HG03565 (cell line): ENCODE data around the gene CENPP.

Source experiments
- ATAC-seq: cut with Tn5 transposase; IDR thresholded peaks from one replicate; pipeline ENCODE4 v1.9.1; 2021; ENCODE audit warnings: mild to moderate bottlenecking, moderate library complexity; ENCODE audit not compliant: unreplicated experiment

Gene CENPP

DNA sequence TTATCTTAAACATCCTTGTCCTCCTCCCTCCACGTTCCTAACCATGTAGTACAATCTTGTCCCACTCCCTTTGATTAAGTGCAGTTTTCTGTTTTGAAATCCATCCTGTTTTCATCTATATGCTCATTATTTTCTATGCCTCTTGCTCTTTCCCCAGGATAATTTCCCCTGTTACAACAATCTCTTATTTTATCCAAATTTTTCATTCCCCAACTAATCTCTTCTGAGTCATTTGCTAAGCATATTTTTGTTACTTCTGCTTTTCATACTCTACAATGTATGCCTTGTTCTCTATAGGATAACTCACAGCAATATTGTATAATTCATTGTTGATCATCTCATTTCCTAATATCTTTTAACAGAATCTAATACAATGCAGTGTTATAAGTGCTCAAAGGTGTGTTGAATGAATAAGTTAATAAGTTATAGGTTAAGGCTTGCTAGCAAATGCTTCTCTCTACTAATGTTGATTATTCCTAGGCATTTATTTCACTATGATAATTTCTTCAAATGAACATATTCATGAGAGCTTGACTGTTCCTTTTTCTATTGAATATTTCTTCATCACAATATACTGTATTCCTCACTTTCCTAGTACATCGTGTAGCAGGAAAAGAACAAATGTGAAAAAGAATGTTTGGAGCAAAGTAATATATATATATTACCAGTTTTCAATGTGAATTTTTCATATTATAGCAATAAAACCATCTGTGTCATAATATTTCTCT, 97.0 kb downstream of the CENPP start:
- ATAC-seq = no peak

GRCh38 chr9:92423612-92424011, 97.9 kb downstream of the CENPP start:
- no peak for ATAC-seq

DNA sequence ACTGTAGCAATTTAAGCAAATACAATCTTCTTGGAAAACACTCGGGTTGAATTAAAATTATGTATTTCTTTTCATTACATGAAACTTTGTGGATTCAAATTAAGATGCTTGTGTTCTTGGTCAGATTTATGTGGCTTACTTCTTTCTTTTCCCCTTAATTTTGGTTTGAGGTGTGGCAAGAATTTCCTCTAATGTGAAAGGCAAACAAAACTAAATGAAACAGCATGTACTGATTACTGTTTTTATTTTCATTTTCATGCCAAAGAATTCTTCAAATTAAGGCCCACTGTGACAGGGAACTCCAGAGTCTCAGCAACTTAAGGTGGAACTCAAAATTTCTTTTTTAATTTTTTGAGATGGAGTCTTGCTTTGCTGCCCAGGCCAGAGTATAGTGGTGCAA, 98.6 kb downstream of the CENPP start, which contains the start of gene OMD:
Gene OMD, minus strand, starts transcription at position 132 of the 400 bp plus-strand sequence. CDS start 6,913 bp downstream, outside the sequence.
- no peak for ATAC-seq

- ATAC-seq = no peak
Measured at GRCh38 chr9:92425474-92425873, 99.7 kb downstream of the CENPP start.

DNA sequence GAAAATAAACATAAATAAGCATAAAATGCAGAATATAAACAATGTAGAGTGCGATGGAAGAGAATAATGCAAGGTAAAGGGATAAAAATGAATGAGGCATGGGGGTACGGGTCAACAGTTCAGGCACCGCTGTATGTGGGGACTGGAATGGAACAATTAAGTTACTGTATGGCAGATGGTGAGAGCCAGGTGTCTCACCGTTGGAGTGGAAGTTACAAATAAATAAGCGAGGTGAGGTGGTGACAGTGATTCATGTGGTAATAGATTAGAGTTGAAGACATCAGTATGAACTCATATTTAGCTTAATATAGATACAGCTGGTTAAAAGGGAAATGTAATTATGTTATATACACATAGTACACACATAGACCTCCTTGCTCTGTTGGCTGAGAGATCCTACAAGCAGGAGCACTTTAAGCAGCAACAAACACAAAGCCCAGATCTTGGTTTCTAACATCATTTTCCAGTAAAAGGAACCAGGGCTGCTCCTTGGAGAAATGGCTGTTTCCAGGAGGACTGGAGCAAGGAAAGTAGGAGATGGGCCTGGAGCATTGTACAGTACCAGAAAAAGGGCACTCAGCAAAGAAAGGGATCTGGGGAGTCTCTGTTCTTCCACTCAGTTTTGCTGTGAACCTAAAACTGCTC, 100.9 kb downstream of the CENPP start:
- no peak for ATAC-seq

DNA sequence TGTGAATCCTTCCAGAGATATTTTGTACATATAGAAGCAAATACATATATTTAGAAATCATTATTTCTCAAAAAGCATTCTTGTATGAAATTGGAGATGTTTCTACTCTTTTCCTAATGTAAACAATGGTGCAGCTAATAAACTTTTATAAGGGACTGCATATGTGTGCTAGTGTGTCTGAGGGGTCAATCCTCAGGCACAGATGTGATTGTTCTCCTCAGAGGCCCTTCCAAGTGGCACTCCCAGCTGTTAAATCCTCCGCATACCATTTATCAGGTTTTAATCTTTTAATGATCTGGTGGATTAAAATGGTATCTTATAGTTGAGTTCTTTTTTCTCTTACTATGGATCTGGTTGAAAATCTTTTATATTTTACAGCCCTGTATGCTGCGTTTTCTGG, 104.1 kb downstream of the CENPP start:
- ATAC-seq = no peak

DNA sequence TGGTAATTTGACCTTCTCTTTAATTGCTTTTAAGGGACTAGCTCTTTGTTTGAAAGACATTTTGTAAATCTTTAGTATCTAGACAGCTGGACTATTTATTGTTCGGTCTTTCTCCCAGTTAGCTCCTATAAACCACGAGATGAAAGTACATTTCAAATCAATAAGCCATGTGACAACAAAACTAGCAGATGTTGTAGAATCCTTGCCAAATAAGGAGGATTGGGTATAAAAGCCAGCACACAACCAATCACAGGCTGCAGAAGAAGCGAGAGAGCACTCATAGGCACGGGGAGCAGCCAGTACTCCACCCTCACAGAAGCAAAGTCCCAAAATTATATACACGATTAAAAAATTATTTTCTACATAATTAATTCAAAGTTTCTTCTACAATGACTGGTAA, 106.6 kb downstream of the CENPP start:
- no peak for ATAC-seq

DNA sequence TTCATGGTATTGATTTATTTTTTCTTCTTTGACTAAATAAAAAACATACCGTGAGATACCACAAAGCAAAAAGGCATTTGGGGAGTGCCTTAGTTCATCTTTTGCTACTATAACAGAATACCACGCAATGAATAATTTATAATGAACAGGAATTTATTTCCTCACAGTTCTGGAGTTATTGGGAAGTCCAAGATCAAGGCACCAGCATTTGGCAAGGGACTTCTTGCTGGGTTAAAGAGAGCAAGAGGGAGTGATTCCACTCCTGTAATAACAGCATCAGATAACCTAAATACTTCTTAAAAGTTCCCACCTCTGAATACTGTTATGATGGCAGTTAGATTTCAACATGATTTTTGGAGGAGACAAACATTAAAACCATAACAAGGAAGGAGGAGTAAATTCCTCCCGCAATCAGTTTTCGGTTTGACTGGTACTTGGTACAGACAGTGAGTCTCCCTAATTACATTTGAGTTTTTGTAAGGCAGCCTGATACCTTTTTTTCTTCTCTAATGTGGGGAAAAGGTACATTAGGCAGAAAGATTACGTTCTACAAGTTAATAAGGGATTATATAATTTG, 107.3 kb downstream of the CENPP start:
- ATAC-seq = no peak

GRCh38 chr9:92435263-92435662, 109.5 kb downstream of the CENPP start:
- no peak for ATAC-seq

GRCh38 chr9:92438900-92439526, 113.3 kb downstream of the CENPP start:
- ATAC-seq = no peak

DNA sequence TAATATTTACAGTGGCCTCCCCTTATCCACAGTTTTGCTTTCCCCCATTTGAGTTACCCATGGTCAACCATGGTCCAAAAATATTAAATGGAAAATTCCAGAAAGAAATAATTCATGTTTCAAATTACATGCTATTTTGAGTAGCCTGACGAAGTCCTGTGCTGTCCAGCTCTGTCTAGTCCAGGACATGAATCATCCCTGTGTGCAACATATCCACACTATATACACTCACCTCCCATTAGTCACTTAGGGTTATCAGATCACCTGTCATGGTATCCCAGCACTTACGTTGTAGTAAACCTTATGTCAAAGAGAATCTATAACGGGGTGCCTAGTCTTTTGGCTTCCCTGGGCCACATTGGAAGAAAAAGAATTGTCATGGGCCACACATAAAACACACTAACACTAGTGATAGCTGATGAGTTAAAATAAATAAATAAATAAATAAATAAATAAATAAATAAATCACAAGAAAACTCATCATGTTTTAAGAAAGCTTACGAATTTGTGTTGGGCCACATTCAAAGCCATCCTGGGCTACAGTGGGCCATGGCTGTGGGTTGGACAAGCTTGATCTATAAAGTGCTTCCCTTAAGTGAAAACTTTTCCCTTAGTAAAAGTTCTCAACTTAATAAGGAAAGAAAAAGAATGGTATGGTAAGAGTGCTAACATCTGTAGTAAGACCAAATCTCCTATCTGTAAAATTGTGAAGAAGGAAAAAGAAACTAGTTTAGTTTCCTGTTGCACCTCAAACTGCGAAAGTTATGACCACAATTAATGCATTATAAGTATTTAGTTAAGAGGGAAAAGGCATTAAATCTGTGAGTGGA, 114.4 kb downstream of the CENPP start:
- no peak for ATAC-seq

DNA sequence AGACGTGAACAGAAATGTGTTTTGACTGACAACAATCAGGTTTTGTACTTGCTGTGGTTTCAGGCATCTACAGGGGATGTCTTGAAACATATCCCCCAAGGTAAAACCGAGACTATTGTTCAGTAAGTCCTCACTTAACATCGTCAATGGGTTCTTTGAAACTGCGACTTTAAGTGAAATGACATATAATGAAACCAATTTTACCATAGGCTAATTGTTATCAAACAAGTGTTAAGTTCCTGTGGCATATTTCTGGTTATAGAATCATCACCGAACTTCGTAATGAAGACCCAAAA, 114.9 kb downstream of the CENPP start:
- ATAC-seq = no peak

DNA sequence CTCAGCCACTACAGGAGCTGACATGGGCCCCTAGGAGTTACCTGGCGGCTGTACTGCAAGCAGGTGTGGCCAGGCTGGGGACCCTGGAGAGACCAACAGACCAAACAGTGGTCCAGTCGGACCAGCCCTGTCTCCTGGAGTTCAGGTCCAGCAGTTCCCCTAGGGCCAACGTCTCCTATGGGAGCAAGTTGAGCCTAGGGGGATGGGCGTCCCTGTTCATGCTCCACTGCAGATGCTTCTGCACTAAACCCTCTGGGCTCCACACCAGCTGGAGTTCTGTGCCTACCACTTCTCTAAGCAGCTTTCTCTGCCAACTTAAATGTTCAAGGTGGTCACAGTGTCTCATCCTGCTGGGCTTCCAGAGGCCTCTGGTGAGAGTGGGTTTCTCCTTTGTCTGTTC, 119.1 kb downstream of the CENPP start:
- no peak for ATAC-seq

GRCh38 chr9:92446536-92446935, 120.8 kb downstream of the CENPP start:
- no peak for ATAC-seq

- ATAC-seq = no peak
Measured at GRCh38 chr9:92455217-92455616, 129.5 kb downstream of the CENPP start.

GRCh38 chr9:92457576-92457975, 131.8 kb downstream of the CENPP start:
- ATAC-seq = no peak

DNA sequence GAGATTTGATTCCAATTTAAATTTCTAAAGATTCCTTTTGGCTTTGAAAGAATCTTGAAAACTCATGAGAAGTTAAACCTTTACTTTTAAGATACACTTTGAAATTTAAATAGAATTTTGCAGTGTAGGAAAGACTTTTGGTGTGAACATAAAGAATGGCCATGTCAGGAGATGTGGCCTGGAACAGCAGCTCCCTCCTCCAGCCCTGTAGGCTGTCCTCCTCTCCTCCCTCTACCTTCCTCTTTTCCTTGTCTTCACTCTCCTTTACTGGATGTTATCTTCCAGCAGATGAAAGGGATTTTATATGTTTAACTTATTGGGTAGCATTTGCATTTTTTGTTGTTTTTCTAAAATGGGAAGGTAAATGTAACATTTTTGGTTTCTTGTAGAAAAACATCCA, 137.6 kb downstream of the CENPP start:
- ATAC-seq = no peak

DNA sequence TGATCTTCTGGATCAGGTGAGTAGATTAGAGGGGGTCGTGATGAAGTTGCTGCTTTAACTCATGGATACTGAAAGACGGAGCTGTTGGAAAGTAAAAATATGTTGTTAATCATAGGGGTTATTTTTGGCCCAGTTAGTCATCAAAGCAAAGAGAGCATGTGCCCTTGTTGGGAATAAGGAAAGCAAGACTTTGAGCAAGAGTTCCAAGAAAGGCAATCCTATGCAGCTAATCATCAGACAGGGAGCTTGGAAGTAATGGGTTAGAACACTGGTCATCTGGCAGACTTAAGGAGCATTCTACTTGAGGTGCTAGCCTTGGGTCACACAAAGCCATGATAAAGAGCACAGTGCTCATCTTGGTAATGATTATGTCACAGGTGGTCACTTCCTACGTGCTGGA, 138.2 kb downstream of the CENPP start:
- ATAC-seq = no peak

- ATAC-seq = no peak
Measured at GRCh38 chr9:92467041-92467440, 141.3 kb downstream of the CENPP start.

GRCh38 chr9:92467511-92467910, 141.8 kb downstream of the CENPP start:
- no peak for ATAC-seq

- no peak for ATAC-seq
Measured at GRCh38 chr9:92468206-92468605, 142.5 kb downstream of the CENPP start.
